AG09309 (cell line): ENCODE data around the gene CD180.

Source experiments
- DNase-seq: peaks from one replicate; pipeline ENCODE4 v3.0.0-alpha.2; 2010; ENCODE audit warnings: low read depth
- H3K4me3 ChIP-seq: 2 replicates; pipeline ENCODE4 v1.5.1; 2011; ENCODE audit warnings: mild to moderate bottlenecking, low read depth, low read length, moderate library complexity; ENCODE audit not compliant: control insufficient read depth
- TF ChIP-seq, protein P1 (sequence below): IDR thresholded peaks from 2 replicates; pipeline ENCODE4 v1.5.1; 2011; ENCODE audit warnings: mild to moderate bottlenecking, low read depth, low read length, inconsistent platforms; ENCODE audit not compliant: insufficient read depth, control insufficient read depth; ENCODE audit errors: missing control alignments

Gene CD180

GRCh38 chr5:67129768-67130167 lies 66.8 kb downstream of the CD180 start:
- TF ChIP-seq, protein P1, sequence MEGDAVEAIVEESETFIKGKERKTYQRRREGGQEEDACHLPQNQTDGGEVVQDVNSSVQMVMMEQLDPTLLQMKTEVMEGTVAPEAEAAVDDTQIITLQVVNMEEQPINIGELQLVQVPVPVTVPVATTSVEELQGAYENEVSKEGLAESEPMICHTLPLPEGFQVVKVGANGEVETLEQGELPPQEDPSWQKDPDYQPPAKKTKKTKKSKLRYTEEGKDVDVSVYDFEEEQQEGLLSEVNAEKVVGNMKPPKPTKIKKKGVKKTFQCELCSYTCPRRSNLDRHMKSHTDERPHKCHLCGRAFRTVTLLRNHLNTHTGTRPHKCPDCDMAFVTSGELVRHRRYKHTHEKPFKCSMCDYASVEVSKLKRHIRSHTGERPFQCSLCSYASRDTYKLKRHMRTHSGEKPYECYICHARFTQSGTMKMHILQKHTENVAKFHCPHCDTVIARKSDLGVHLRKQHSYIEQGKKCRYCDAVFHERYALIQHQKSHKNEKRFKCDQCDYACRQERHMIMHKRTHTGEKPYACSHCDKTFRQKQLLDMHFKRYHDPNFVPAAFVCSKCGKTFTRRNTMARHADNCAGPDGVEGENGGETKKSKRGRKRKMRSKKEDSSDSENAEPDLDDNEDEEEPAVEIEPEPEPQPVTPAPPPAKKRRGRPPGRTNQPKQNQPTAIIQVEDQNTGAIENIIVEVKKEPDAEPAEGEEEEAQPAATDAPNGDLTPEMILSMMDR, result no peak
- DNase-seq, result no peak
- no peak overlapping the region for H3K4me3 ChIP-seq
